Measurements from ENCODE around the gene CA5B. TPM values are rescaled to one million over a fixed set of nuclear protein-coding genes. Genes with fewer than 3 reads are reported as not detected.
"Not testable (repeated sequence)": the region's sequence is repeated elsewhere in the genome, so short reads cannot be mapped to it uniquely, and the experiment has no call there.

The CA5B gene, protein sequence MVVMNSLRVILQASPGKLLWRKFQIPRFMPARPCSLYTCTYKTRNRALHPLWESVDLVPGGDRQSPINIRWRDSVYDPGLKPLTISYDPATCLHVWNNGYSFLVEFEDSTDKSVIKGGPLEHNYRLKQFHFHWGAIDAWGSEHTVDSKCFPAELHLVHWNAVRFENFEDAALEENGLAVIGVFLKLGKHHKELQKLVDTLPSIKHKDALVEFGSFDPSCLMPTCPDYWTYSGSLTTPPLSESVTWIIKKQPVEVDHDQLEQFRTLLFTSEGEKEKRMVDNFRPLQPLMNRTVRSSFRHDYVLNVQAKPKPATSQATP
- 1.5 and 1.9 TPM in 2 replicates for total RNA-seq

DNA sequence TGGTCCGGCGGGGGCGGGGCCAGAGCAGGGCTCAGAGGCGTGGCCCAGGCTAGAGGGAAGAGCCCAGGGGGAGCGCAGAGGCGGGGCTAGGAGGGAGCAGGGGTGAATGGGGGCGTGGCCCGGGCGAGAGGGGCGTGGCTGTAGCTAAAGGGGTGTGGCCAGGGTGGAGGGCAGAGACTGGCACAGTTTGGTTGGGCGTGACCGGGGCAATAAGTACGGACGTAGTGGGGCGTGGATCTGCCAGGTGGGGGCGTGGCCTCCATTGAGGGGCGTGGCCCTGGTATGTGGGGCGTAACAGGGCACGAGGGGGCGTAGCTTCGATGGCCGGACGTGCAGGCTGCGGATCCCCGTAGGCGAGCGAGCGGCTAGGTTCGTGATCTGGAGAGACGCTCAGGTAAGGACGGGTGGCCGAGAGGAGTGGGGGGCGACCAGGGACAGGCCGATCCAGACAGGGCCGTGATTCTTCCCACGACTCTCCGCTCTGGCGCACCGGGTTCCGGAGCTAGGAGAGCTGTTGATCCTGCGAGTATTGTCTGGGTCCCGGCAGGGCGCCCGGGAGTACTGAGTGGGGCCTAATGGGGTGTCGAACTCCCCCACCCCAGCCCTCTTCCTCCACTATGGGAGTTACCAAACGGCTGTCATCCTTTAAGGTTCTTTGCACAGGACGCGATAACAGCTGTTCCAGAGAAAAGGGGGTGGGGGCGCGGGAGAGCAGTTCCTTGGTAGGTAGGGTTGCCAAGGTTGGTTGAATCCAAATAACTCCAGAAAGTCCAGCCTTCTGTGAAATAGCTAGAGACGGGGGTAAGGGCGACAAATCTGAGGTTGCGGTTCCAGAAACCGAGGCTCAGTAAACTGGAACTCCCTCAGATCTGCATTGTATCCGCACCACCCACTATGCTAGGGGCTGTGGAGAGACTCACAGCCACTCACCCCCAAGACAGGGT, at the start of gene CA5B:
CA5B (plus strand) TSS at position 312 of the 944 bp plus-strand sequence. CDS start 11,754 bp downstream, outside the sequence.
- peak; percentile 86 to 94 for DNase-seq (ENCODE audit: low read depth in 2 of 2)

DNA sequence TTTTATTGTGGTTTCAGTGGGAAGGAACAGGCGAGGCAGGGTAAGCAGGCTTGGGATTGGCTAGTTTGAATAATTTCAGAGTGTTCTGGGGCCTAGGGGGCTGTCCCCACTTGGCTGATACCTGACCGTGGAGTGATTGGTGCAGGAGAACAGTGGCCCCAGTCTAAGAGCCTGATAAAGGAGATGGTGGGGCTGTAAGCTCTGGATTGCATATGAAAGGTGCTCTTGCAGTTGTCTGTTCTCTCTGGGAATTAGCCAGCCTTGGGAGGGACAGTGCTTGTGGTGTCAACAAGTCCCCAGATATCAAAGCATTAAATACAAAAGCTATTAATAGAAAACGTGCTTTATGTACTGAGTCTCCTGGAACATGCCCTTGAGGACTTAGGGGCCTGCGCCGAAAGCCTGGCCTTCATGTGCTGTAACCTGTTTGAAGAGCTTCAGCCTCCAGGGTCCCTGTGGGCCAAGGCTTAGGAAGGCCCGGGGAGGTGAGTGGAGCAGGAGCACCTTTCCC, 43.1 kb upstream of the CA5B start:
- no peak for DNase-seq (ENCODE audit: low read depth in 2 of 2)

DNA sequence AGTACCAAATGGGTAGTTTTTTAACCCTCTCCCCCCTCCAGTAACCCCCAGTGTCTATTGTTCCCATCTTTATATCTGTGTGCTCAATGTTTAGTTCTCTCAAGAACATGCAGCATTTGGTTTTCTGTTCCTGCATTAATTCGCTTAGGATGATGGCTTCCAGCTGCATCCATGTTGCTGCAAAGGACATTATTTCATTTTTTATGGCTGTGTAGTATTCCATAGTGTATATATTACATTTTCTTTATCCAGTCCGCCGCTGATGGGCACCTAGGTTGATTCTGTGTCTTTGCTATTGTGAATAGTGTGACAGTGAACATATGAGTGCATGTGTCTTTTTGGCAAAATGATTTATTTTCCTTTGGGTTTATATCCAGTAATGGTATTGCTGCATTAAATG, 41.6 kb upstream of the CA5B start:
- no peak for DNase-seq (ENCODE audit: low read depth in 2 of 2)

GRCh38 chrX:15702488-15703371, 35.3 kb upstream of the CA5B start:
- no peak for DNase-seq (ENCODE audit: low read depth in 2 of 2)

DNA sequence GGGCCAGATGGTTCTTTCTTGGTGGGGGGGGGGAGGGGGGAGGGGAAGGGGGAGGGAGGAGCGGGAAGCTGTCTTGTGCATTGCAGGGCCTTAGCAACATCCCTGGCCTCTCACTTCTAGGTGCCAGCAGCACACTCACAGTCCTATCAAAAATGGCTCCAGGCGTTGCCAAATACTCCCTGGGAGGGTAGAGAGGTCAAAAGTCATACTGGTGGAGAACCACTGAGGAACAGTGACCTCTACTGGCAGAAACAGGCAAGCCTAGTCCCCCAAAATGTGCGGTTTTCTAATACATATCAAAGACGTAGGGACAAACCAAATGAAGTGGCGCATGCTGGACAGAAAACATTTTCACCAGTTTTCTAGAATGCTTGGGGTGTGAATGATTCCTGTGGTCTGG, 34.3 kb upstream of the CA5B start:
- DNase-seq (ENCODE audit: low read depth in 2 of 2) = not testable (repeated sequence)

DNA sequence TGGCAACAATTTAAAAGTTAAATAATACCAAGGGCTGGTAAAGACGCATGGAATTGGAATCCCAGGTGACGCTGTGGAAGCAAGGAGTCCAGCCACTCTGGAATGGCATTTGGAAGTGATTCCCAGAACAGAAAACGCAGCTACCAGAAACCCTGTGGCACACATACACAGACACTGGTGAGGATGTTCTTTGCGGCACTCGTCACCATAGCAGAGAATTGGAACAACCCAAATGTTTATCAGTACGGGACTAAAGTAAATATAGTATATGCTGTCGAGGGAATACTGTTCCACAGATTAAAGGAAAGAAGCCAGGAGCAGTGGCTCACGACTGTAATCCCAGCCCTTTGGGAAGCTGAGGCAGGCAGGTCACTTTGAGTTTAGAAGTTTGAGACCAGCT, 33.8 kb upstream of the CA5B start:
- not testable (repeated sequence) for DNase-seq (ENCODE audit: low read depth in 2 of 2)

- peak; percentile 69 to 85 for DNase-seq (ENCODE audit: low read depth in 2 of 2)
Measured at GRCh38 chrX:15714529-15714928, 23.5 kb upstream of the CA5B start.

DNA sequence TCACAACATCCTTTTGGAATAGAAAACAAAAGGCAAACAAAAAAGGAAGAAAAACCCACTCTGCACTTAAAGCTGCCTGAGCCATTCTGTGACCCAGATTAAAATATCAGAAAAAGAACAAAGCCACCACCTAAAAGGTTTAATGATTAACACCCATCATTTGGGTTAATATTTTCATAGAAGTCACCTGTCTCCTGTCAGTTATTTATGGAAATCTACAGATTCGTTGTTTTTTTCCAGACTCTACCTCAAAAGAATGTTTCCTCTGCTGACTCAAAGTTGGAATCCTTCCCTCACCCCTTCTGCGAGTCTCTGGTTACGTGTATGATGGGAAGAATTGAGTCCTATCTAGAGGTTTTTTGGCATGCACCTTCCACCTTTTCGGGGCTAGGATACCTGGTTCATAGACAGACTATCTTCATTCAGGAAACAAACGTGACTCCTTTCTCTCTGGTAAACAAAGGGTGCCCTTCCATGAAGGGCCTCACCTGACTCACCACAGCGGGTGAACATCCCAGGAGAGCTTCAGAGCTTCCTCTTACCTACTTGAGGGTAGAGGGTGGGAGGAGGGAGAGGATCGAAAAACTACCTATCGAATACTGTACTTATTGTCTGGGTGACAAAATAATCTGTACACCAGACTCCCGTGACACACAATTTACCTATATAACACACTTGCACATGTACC, 19.6 kb upstream of the CA5B start:
- DNase-seq (ENCODE audit: low read depth in 2 of 2) = peak in 1 of 2 donors; percentile 2

GRCh38 chrX:15719324-15719968, 18.6 kb upstream of the CA5B start:
- no peak for DNase-seq (ENCODE audit: low read depth in 2 of 2)

- DNase-seq (ENCODE audit: low read depth in 2 of 2) = no peak
Measured at GRCh38 chrX:15721911-15722310, 16.2 kb upstream of the CA5B start.

- DNase-seq (ENCODE audit: low read depth in 2 of 2) = no peak
Measured at GRCh38 chrX:15723887-15724517, 14.1 kb upstream of the CA5B start.

DNA sequence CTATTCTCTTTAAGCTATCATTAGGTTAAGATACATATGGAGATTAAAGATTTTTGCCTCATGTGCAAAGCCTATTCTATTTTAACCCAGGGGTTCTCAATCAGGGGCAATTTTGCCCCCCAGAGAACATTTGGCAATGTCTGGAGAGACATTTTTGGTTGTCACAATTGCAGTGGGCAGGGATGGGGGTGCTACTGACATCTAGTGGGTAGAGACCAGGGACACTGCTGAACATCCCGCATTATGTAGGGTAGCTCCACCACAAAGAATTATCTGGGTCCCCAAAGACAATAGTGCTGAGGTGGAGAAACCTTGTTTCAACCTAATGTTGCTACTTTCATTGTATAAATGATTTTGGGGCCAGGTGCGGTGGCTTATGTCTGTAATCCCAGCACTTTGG, 13.2 kb upstream of the CA5B start:
- DNase-seq (ENCODE audit: low read depth in 2 of 2) = no peak

GRCh38 chrX:15731368-15731767, 6.7 kb upstream of the CA5B start:
- not testable (repeated sequence) for DNase-seq (ENCODE audit: low read depth in 2 of 2)

GRCh38 chrX:15737190-15737958, 696 bp upstream of the CA5B start:
- DNase-seq (ENCODE audit: low read depth in 2 of 2) = no peak

GRCh38 chrX:15739886-15740285, 1.8 kb downstream of the CA5B start:
- no peak for DNase-seq (ENCODE audit: low read depth in 2 of 2)

GRCh38 chrX:15744181-15744867, 6.3 kb downstream of the CA5B start:
- no peak for DNase-seq (ENCODE audit: low read depth in 2 of 2)

DNA sequence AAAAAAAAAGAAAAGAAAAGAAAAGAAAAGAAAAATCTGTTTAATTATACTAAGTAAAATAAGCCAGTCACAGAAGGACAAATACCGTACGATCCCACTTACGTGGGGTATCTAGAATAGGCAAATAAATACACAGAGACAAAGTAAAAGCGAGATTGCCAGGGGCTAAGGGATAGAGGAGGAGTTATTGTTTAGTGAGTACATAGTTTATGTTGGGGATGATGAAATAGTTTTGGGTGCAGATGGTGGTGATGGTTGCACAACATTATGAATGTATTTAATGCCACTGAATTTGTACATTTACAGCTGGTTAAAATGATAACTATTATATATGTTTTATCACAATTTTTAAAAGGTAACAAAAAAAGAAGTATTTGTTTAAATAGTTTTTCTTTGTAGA, 7.1 kb downstream of the CA5B start:
- DNase-seq (ENCODE audit: low read depth in 2 of 2) = no peak

DNA sequence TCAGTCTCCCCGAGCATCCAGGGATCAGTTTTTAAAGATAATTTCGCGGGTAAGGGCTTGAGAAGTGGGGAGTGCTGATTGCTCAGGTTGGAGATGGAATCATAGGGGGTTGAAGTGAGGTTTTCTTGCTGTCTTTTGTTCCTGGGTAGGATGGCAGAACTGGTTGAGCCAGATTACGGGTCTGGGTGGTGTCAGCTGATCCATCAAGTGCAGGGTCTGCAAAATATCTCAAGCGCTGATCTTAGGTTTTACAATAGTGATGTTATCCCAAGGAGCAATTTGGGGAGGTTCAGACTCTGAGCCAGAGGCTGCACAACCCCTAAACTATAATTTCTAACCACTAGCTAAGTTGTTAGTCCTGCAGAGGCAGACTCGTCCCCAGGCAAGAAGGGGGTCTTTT, 8.6 kb downstream of the CA5B start:
- DNase-seq (ENCODE audit: low read depth in 2 of 2) = not testable (repeated sequence)
